T-helper 2 cell treated with Interferon-gamma antibody and Interleukin-4, amounts not matched to agents 5 μg/mL and 100 μg/mL, for 36 hours (primary cell): ENCODE data around the gene TMEM87B.
"Not testable (repeated sequence)": the region's sequence is repeated elsewhere in the genome, so short reads cannot be mapped to it uniquely, and the experiment has no call there.

Experiments used
- DNase-seq: peaks from one replicate; pipeline ENCODE4 v3.0.0; 2021; ENCODE audit warnings: low spot score
- H3K27ac Mint-ChIP-seq: one replicate; pipeline ENCODE4 v1.8.0; 2021; ENCODE audit warnings: mild to moderate bottlenecking, mixed read lengths
- H3K27me3 Mint-ChIP-seq: one replicate; pipeline ENCODE4 v1.8.0; 2021; ENCODE audit warnings: low read depth, mixed read lengths
- H3K36me3 Mint-ChIP-seq: one replicate; pipeline ENCODE4 v1.8.0; 2021; ENCODE audit warnings: low read depth, mixed read lengths
- H3K4me1 Mint-ChIP-seq: one replicate; pipeline ENCODE4 v1.8.0; 2021; ENCODE audit warnings: low read depth, mixed read lengths
- H3K4me3 Mint-ChIP-seq: one replicate; pipeline ENCODE4 v1.8.0; 2022; ENCODE audit warnings: mild to moderate bottlenecking, moderate library complexity, mixed read lengths
- H3K9me3 Mint-ChIP-seq: one replicate; pipeline ENCODE4 v1.8.0; 2021; ENCODE audit warnings: mixed read lengths

Gene TMEM87B

DNA sequence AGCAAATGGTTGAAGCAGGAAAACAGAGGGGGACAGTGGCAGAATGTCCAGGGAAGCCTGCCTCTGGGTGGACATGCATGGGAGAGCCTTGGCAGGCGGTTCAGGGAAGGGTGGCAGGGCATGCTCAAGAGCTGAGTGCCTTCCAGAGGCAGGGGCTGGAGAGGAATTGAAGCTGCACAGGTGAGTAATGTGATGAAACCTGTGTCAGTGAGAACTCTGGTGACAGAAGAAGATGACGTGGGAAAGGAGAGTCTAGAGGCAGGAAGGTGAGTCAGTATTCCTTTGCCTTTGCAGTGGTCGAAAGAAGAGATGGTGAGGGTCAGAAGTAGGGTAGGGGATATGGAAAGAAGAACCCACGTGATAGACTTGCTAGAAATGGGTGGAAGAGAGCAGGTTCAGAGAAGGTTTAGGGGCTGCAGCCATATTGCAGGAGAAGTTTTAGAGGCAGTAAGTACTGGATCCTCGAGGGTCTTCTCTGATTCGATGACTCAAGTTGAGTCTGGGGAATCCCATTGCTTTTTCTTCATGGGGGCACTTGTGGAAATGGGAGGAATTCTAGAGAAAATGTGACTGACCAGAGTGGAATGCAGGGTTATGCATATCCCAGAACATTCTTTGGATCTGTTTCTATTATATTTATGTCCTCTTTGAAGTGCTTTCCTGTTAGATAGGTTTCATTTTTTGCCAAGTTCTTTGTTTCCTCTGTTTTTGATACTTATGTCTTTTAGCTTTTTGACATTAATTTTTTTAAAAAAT, 37.4 kb downstream of the TMEM87B start:
- H3K4me3 Mint-ChIP-seq, result no peak overlapping the region
- H3K27ac Mint-ChIP-seq, result no peak overlapping the region
- DNase-seq, result no peak
- peaks cover 12% of the 10 kb centered on the region for H3K4me1 Mint-ChIP-seq
- no peaks in the 10 kb centered on the region for H3K9me3 Mint-ChIP-seq
- H3K36me3 Mint-ChIP-seq, result peaks cover 51% of the 10 kb centered on the region
- H3K27me3 Mint-ChIP-seq, result no peaks in the 10 kb centered on the region

GRCh38 chr2:112093216-112093615, 38.1 kb downstream of the TMEM87B start:
- no peak overlapping the region for H3K27ac Mint-ChIP-seq
- no peaks in the 10 kb centered on the region for H3K27me3 Mint-ChIP-seq
- H3K36me3 Mint-ChIP-seq, result peaks cover 53% of the 10 kb centered on the region
- H3K9me3 Mint-ChIP-seq, result no peaks in the 10 kb centered on the region
- DNase-seq, result no peak
- H3K4me1 Mint-ChIP-seq, result peaks cover 12% of the 10 kb centered on the region
- no peak overlapping the region for H3K4me3 Mint-ChIP-seq

- peaks cover 12% of the 10 kb centered on the region for H3K4me1 Mint-ChIP-seq
- no peaks in the 10 kb centered on the region for H3K27me3 Mint-ChIP-seq
- no peak overlapping the region for H3K4me3 Mint-ChIP-seq
- peaks cover 52% of the 10 kb centered on the region for H3K36me3 Mint-ChIP-seq
- no peaks in the 10 kb centered on the region for H3K9me3 Mint-ChIP-seq
- no peak for DNase-seq
- H3K27ac Mint-ChIP-seq, result no peak overlapping the region
Observed at GRCh38 chr2:112095681-112096080, 40.6 kb downstream of the TMEM87B start.

DNA sequence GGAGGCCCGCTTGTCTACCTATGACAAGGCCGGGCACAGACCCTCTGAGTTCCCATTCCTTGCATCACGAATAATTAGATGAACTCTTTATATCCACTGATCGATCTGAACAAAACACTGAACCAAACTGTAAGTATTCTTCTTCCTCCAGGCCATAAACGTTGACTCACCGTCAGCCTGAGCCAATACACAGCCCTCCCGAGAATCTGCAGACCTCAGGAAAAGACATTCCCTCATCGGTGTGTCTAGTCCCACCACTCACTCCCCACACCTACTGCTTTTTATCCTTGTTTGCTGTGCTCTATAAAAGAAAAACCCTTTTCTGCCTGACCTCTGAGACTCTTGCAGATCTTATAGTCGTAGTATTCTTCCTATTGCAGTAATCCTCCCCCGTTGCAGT, 41.0 kb downstream of the TMEM87B start:
- no peak for DNase-seq
- Mint-ChIP-seq H3K4me1 (peaks cover 12% of the 10 kb centered on the region), H3K27ac (no peak overlapping the region), H3K27me3 (no peaks in the 10 kb centered on the region), H3K9me3 (no peaks in the 10 kb centered on the region), H3K4me3 (no peak overlapping the region), H3K36me3 (peaks cover 47% of the 10 kb centered on the region)

DNA sequence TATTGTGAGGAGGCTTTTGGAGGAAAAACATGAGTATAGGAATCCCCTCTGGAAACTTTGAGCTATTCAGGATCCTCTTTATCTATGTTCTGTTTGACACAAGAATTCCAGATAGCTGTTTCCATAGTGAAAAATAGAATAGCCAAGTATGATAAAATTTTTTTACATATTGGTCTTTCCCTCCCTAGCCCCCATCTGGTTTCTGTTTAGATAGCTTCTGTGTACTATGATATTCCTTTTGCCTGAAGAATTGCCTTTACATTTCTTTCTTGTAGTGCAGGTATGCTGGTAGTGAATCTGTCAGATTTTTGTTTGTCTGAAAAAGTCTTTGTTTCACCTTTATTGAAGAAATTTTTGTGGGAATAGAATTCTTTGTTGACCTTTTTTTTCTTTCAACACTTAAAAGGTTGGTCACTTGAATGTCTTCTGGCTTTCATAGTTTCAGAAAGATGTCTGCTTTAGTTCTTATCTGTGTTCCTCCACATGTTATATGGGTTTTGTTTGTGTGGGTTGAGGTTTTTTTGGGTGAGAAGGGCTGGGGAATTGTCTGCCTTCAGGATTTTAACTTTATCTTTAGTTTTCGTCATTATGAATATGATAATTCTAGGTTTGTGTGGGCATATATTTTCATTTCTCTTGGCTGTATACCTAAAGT, 53.2 kb downstream of the TMEM87B start:
- Mint-ChIP-seq H3K4me3 (no peak overlapping the region), H3K27me3 (no peaks in the 10 kb centered on the region), H3K9me3 (peaks cover 45% of the 10 kb centered on the region), H3K36me3 (peaks cover 73% of the 10 kb centered on the region), H3K4me1 (peaks cover 4% of the 10 kb centered on the region), H3K27ac (no peak overlapping the region)
- no peak for DNase-seq

DNA sequence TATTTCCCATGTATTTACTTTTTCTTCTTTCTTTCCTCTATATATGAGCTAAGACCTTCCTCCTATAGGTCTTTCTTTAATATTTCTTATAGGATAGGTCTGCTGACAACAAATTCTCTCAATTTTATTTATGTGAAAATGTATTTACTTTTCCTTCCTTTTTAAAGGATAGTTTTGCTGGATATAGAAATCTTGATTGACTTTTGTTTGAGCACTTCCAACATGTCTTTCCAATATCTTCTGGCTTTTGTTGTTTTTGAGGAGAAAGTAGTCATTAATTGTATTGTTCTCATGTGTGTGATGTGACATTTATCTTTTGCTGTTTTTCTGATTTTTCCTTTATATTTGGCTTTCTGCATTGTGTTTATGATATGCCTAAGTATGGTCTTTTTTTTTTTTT, 54.2 kb downstream of the TMEM87B start:
- Mint-ChIP-seq H3K4me1 (peaks cover 4% of the 10 kb centered on the region), H3K9me3 (peaks cover 45% of the 10 kb centered on the region), H3K4me3 (no peak overlapping the region), H3K27ac (peak overlapping the region; percentile 31), H3K27me3 (no peaks in the 10 kb centered on the region), H3K36me3 (peaks cover 67% of the 10 kb centered on the region)
- DNase-seq, result no peak

DNA sequence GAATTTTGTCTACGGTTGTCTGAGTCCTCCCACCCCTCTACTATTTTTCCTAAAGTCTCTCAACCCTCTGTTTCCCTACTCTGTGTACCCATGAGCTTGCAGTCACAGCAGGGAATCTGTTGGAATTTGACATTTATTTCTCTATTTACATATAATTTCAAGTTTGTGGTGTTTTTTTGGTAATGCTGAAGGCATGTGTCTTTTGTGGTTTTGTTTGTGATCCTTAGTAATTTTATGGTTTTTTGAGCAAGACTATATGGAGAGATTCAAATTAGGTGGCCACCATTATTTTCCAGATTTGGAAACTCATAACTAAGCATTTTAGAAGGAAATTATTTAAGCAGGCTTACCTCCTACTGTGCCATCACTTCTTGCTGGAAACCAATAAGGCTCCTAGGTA, 55.9 kb downstream of the TMEM87B start:
- Mint-ChIP-seq H3K4me1 (peaks cover 4% of the 10 kb centered on the region), H3K36me3 (peaks cover 65% of the 10 kb centered on the region), H3K9me3 (peaks cover 45% of the 10 kb centered on the region), H3K4me3 (no peak overlapping the region), H3K27ac (no peak overlapping the region), H3K27me3 (no peaks in the 10 kb centered on the region)
- no peak for DNase-seq

DNA sequence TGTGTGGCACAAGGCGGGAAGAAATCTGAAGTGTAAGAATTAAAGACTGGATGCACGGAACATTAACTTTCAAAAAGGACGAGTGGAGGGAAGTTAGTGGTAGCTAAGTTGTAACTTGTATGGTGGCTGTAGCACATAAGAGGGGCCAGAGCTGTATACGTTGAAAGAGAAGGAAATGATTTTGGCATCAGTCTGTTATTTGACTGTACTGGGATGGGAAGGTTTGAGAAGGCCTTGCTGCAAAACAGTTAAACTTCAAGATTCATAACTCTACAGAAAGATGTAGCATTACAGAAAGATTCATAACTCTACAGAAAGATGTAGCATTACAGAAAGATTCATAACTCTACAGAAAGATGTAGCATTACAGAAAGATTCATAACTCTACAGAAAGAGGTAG, 58.3 kb downstream of the TMEM87B start:
- H3K9me3 Mint-ChIP-seq, result peaks cover 43% of the 10 kb centered on the region
- not testable (repeated sequence) for H3K27me3 Mint-ChIP-seq, H3K4me1 Mint-ChIP-seq, H3K4me3 Mint-ChIP-seq, H3K27ac Mint-ChIP-seq, DNase-seq
- peaks cover 56% of the 10 kb centered on the region for H3K36me3 Mint-ChIP-seq

DNA sequence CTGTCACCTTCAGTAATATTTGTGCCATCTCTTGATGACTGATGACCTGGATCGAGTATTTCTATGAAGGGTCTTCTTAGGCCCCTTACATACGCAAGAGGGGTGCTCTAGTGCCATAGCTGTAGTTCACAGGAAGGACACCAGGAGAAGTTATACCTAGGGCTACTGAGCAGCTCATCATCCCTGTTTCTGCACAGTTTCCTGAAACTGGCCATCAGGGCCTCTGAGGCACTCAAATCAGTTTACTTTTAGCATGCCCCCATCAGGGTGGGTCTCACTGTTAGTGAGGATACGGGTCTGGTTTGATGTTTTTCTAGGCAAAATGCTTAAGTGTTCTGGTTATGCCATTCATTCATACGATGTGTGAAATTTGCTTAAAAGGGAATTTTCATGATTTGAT, 63.1 kb downstream of the TMEM87B start:
- no peak for DNase-seq
- no peak overlapping the region for H3K4me3 Mint-ChIP-seq
- peaks cover 15% of the 10 kb centered on the region for H3K36me3 Mint-ChIP-seq
- H3K9me3 Mint-ChIP-seq, result peaks cover 2% of the 10 kb centered on the region
- no peak overlapping the region for H3K27ac Mint-ChIP-seq
- H3K4me1 Mint-ChIP-seq, result no peaks in the 10 kb centered on the region
- H3K27me3 Mint-ChIP-seq, result no peaks in the 10 kb centered on the region

GRCh38 chr2:112121682-112122254, 66.7 kb downstream of the TMEM87B start:
- Mint-ChIP-seq H3K4me3 (no peak overlapping the region), H3K27me3 (no peaks in the 10 kb centered on the region), H3K9me3 (peaks cover 5% of the 10 kb centered on the region), H3K4me1 (no peaks in the 10 kb centered on the region), H3K27ac (no peak overlapping the region), H3K36me3 (peaks cover 15% of the 10 kb centered on the region)
- DNase-seq, result no peak

DNA sequence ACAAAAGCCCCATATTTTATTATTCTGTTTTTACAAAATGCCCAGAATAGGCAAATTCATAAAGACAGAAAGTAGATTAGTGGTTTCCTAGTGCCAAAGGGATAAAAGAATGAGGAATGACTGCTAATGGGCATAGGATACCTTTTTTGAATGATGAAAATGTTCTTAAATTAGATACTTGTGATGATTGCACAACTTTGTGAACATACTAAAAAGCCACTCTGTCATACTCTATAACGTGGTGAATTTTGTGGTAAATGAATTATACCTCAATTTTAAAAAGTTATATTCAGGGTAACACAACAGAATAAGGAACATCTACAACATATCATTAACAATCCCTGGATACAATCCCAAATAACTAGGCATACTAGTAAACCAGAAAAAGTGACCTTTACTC, 74.0 kb downstream of the TMEM87B start:
- no peak overlapping the region for H3K27ac Mint-ChIP-seq
- H3K4me1 Mint-ChIP-seq, result peaks cover 6% of the 10 kb centered on the region
- H3K27me3 Mint-ChIP-seq, result no peaks in the 10 kb centered on the region
- H3K4me3 Mint-ChIP-seq, result no peak overlapping the region
- no peak for DNase-seq
- H3K36me3 Mint-ChIP-seq, result peaks cover 5% of the 10 kb centered on the region
- peaks cover 21% of the 10 kb centered on the region for H3K9me3 Mint-ChIP-seq

- Mint-ChIP-seq H3K27ac (no peak overlapping the region), H3K4me3 (no peak overlapping the region), H3K4me1 (peaks cover 13% of the 10 kb centered on the region), H3K36me3 (no peaks in the 10 kb centered on the region), H3K27me3 (peaks cover 26% of the 10 kb centered on the region), H3K9me3 (peaks cover 14% of the 10 kb centered on the region)
- DNase-seq, result no peak
Observed at GRCh38 chr2:112133344-112133743, 78.3 kb downstream of the TMEM87B start.

DNA sequence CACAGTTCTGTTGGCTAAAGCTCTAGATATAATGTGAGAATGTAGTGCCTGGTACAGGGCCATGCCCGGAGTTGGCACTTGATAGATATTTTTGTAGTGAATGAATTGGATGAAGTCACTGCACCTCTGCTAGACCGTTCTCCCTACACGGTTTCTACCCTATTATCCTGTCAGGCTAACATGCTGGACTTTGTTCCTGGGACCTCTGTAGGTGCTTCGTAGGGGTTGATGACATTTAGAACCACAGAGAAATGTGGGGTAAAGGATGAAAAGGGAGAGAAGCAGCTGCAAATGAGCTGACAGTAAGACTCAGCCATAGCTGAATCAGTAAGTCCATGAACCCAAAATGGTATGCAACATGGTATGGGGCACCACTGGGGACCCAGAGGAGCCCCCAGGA, 79.1 kb downstream of the TMEM87B start:
- peaks cover 12% of the 10 kb centered on the region for H3K9me3 Mint-ChIP-seq
- no peak overlapping the region for H3K4me3 Mint-ChIP-seq
- H3K27ac Mint-ChIP-seq, result no peak overlapping the region
- H3K4me1 Mint-ChIP-seq, result peaks cover 13% of the 10 kb centered on the region
- DNase-seq, result no peak
- H3K36me3 Mint-ChIP-seq, result no peaks in the 10 kb centered on the region
- peaks cover 30% of the 10 kb centered on the region for H3K27me3 Mint-ChIP-seq

DNA sequence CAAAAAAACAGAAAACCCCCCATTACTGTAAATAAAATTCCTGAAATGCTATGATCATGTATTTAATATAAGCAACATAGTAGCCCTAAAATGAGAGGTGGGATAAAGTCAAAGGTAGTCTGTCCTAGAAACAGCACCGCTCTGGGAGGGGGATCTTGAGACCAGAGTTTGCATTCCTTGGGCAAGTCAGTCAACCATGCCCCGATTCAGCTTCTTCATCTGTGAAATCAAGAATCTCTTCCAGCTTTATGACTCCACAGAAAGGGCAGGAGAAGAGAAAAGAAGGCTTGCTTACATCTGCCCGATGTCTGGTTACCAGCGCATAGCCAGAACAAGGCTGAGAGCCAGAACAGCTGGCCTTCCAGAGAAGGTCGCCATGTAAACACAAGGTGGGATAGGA, 81.0 kb downstream of the TMEM87B start:
- Mint-ChIP-seq H3K36me3 (no peaks in the 10 kb centered on the region), H3K27me3 (peaks cover 40% of the 10 kb centered on the region), H3K4me1 (peaks cover 13% of the 10 kb centered on the region), H3K4me3 (no peak overlapping the region), H3K27ac (no peak overlapping the region), H3K9me3 (peaks cover 12% of the 10 kb centered on the region)
- DNase-seq, result no peak
